Medulla oblongata (tissue), 1 donor: Measurements from ENCODE around the gene RAB17.

ENCODE experiments used
- DNase-seq: peaks from one replicate; pipeline ENCODE4 v3.0.0-alpha.2; 2015; ENCODE audit errors: extremely low spot score

Gene RAB17

DNA sequence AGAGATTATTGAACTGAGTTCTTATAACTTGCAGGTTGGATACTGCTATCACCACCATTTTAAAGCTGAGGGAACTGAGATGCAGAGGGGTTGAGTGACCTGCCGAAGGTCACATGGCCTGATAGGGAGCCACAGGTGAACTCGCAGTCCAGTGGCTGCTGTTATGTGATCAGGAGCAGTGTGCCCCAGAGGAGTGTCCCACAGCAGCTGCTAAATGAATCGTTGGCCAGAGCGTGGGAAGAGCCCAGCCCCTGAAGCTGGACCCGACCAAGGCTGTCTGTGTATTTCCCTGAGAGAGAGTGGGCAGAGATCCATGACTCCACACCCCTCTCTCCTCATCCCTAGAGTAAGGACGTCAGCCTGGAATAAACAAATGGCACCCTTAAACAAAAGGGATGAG lies 50.9 kb downstream of the RAB17 start:
- DNase-seq = no peak

DNA sequence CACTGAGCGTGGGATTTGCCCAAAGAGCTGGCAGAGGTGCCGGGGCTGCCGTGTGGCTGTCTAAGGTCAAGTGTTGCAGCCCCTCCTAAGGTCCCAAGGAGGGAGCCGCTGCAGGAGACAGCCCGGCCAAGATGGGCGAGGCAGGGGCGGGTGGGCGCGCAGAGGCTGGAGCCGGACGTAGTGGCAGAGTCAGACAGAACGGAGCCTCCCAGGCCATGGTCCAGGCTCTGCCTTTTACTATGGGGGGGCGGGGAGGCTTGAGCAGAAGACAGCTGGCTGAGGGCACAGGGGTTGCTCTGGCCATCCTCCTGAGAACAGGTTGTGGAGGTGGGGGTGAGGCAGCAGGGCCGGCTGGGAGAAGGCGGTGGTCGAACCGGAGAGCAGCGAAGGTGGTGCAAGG lies 51.6 kb downstream of the RAB17 start:
- DNase-seq = no peak

DNA sequence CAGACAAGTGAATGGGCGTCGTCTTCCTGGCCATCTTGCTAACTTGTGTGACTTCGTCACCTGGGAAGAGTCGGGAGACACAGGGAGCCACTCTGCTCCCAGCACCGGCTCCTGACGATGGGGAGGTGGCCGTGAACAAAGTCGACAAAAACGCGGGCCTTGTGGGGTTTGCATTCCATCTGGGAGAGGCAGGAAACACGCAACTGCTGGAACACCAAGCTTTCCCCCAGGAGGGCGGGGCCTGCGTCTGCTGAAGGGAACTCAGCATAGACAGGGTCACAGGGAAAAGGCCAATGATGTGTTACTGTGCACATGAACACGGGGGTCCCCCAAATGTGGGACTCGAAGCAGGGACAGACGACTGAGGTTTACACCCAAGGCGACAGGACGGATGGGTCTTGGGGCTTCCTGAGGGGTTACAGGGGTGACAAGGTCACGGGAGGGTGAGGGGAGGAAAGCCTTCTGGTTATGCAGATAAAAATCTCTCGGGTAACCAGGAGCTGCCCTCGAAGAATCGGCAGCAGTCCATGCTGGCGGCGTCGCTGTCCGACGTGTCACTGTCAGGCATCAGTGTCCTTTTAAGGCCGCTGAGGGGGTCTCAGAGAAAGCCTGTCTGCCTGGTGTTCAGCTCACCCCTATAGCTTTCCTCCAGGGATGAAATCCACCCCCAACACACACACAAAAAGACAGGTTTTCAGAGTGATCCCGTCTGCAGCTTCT lies 52.4 kb downstream of the RAB17 start:
- no peak for DNase-seq

DNA sequence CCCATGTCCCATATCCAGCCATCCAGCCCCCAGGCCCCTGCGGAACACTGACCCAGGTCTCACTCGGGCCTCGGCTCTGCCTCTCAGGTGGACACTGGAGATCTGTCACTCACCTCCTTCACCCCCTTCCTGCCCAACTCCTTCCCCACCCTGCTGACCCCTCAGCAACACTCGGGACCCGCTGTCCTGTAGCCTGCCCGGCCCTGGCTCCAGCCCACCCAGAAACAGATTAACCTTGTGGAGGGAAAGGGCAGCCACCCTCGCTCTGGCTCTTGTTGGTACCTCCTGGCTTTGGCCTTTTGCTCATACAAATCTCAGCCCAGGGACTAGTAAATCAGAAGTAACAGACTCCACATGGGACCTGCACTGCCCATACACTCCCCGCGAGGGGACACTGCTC lies 53.9 kb downstream of the RAB17 start:
- DNase-seq = no peak

DNA sequence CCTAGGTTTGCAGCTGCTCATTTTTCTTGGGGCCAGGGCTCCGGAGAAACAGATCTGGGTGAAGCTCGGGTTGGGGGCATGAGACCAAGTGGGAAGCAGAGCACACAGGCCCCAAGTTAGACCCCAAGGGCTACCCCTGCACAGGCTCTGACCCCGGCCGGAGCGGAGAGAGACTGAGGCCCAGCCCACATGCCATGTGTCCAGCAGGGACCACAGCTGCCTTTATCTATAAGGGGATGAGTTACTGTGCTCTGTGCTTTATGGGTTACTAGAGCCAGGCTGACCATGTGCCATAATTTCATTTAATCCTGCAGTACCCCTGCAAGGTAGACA lies 54.5 kb downstream of the RAB17 start:
- DNase-seq = no peak

DNA sequence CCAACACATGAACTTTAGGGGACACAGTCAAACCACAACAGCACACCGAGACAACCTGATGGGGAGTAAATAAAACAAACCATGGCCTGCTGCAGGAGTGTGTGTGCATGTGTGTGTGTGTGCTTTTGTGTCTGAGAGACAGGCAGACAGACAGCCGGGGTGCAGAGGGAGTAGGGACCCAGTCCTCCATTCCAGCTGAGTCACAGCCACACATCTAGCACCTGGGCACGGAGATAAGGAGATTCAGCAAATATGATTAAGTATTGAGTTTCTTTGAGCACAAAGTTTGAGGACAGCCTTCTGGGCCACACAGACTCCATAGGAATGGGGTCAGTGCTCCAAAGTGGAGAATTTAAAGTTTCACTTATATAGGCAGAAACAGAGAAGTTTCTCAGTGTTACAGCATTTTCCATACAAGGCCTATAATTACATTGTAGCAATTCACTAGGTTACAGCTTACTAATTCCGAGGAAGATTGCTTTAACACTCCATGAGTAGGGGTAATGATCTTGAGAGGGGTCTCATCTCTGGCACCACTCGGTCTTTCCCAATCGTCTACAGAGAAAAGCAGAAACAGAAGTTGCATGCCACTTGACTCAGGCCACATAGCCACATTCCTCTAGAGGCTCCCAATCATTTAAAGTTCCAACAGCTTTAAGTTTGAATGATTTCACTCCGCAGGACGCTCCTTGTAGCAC lies 55.0 kb downstream of the RAB17 start:
- DNase-seq = no peak

DNA sequence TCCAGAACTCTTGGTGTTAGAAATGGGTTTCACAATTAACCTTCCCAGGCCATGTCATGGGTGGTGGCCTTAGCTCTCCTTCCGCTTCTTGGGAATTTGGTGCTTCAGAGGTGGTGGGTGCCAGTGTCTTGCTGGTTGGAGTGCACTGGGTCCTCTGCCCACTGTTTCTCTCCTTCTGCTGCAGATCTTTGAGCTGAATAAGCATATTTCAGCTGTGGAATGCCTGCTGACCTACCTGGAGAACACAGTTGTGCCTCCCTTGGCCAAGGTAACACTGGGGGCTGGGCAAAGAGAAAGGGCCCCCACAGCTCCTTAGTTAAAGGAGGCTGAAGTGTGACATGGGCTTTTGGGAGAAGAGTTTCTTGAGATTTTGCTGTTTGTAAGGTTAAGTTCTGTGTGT lies 56.2 kb downstream of the RAB17 start:
- DNase-seq = no peak

DNA sequence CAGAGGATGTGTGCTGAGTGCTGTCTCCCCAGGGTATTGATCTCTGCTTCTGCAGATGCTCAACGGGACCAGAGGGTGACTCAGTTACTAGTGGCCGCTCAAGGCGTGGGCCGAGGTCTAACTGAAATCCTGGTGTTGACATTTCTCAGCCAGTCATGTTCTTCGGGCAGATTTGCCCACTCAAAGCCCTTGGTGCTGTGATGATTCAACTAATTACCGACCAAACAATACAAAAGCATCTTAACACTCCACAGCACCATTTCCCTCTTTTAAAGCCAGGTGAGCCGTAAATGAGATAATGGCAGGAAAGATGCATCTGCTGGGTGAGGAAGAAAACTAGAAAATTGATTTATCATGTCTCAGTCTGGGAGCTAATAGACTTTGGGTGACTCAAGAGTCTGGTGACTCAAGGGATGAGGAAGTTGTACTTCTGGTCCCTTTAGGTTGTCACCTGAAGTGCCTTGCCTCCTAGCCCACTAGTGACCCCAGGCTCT lies 56.8 kb downstream of the RAB17 start:
- no peak for DNase-seq

DNA sequence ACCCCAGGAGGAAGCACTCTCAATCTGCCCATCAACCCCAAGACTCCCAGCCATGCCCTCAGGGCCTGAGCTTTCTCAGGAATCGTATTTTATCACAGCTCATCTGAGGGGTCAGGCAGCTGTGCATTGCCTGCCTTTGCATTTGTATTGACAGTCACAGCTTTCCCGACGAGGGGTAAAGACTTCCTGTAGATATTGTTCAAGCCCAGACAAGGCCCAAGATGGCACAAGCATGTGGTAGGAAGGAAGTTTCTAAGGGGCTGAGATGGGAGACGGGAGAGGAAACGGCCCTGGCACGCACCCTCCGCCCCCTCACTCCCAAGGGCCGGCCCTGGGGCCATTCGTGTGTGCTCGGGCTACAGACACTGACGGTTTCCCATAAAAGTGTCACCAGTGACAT lies 58.4 kb downstream of the RAB17 start:
- no peak for DNase-seq

DNA sequence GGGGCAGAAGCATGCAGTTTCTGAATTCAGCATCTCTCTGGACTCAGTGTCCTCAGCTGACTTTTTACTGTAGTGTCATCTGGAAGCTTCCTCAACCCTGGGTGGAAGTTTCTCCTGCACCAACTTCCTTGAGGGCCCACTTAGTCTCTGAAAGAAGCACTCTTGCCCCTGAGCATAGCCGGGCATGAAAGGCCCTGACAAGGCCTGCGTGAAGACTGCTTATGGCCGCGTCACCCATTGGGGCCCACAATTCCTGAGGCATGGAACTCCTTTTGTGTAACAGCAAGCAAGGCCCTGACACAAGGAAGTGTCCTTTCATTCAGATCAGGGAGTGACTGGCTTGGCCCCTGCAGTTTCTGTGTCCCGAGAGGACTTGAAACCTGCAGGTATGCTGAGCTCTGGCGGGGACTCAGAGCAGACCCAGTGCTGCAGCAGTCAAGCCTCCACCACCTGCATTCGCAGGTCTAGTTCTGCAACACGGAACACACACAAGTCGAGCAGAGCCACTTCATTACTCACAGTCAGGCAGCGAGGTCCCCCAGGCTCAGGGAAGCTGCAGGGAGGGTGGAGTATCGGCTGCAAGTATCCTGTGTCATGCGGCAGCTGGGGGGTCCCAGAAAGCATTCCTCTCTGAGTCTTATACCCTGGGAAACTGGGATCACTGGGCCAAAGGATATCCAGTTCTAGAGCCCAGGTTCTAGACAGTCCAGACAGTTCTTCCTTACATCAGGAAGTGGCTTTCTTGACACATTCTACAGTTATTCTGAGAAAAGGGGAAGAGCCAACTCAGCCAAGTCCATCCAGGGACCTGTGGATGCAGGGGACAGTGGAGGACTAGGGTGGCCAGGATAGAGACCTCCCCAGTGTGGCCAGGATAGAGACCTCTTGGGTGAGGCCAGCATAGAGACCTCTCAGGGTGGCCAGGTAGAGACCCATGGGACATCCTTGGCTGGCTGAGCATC lies 59.8 kb downstream of the RAB17 start:
- peak; percentile 32 for DNase-seq

DNA sequence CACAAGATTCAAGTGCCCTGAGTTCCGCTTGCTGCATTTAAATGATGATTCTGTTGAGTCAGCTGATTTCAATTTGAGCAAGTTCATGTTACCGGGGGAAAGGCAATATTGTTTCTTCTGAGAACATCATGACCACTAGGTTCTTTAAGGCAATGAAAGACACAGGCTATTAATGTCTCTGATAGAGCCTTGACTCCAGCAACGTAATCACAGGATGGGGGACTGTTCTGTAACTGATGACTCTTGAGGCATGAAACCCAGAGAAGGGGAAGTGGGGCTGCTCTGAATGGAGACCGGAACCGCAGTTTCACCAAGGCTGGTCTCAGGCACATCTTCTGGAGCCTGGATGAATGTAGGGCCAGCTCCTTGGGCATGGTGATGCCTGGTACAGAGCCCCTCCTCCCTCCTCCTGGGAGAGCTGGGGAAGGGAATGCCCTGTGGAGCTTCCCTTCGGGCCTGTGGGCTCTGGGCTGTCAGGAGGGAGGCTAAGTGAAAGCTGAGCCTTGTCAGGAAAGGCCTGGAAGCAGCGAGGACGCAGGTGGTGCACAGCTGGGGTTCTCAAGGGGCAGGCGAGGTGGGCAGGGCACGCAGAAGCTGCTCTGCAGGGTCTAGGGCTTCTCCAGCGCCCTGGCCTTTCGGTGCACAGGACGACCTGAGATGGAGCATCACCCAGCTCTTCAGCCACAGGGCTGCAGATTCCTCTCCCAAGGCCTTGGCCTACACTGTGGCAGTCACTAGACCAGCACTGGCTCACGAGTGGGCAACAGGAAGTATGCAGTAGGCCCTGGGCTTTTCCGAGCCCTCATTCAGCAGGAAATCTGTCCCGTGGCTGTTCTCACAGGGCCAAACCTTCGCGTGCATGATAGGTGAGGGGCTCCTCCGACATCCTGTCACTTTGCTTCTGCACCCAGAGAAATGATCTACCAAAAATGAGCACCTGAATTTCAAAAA lies 60.8 kb downstream of the RAB17 start:
- peak; percentile 74 for DNase-seq

DNA sequence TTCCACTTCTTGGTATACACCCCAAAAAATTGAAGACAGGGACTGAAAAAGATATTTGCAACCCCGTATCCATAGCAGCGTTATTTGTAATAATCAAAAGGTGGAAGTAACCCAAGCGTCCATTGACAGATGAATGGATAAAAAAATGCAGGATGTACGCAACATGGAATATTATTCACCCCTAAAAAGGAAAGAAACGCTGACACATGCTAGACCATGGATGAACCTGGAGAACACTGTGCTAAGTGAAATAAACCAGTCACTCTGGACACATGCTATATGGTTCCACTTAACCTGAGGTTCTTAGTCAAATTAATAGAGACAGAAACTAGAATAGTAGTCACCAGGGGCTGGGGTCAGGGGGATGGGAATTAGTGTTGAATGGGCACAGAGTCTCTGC lies 62.8 kb downstream of the RAB17 start:
- no peak for DNase-seq

DNA sequence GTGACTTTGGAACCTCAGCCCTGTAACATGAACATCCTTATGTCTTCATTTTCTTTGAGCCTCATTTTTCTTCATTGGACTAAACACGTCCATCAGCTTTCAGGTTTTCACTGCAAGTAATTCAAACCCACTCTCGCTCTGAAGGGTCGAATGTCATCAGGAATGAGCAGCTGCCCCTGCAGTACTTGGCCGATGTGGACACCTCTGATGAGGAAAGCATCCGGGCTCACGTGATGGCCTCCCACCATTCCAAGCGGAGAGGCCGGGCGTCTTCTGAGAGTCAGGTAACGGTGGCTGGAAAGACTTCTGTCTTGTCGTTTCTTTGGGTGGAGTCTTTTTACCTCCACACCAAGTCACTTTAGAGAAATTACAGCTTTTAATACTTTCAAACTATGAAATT lies 63.3 kb downstream of the RAB17 start:
- DNase-seq = no peak

DNA sequence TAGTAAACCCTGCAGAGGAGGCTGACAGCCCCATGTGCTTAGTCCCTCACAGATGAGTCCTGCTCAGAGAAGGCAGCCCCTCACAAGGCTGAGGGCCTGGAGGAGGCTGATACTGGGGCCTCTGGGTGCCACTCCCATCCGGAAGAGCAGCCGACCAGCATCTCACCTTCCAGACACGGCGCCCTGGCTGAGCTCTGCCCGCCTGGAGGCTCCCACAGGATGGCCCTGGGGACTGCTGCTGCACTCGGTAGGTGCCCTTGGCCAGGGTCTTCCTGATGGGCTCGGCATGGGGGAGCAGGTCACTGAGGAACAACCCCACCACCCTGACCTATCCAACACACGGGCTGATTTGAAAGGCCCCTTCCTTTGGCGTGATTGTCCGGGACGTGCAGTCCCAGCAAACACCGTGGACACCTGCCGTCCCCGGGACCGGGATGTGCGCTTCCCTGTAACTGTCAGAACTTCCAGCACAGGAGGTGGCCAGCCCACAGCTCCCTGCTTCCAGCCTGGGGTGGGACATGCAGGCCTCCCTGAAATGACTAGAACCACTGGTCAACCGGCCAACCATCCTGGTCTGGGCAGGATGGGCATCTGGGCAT lies 64.9 kb downstream of the RAB17 start:
- DNase-seq = no peak

DNA sequence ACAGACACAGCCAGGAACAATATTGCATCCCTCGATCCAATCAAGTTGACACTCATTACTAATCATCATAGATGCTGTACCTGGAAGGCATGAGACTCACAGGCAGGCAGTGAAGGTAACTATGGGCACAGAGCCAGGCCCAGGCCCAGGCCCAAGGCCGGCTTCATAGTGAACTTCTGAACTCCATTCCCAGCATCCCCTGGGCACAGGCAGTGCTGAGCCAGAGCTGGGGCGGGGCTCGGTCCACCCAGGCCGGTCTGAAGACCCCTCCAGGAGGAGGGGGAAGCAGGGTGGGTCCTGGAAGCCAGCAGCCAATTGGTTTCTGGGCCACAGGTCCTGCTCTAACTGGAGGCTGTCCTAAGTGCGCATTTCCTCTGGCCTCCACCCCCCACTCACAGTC lies 65.9 kb downstream of the RAB17 start:
- DNase-seq = no peak
